GM23338 (cell line): ENCODE measurements around the gene ATP6V0A4. TPM values are rescaled to one million over a fixed set of nuclear protein-coding genes. Genes with fewer than 3 reads are reported as not detected.

Experiments
- ATAC-seq: fragments of 200-7000 bp; cut with Tn5 transposase; 3 replicates; pipeline ENCODE4 v1.9.1; 2020
- DNase-seq: peaks from one replicate; pipeline ENCODE4 v3.0.0-alpha.2; 2015; ENCODE audit warnings: low spot score
- H2AFZ ChIP-seq: fragments of 200-600 bp; sonication (generic); 2 replicates; pipeline ENCODE4 v1.8.0; 2016; ENCODE audit warnings: antibody characterized with exemption, mild to moderate bottlenecking, moderate library complexity
- H3F3A ChIP-seq: fragments of 200-600 bp; sonication (generic); replicated peaks from 2 replicates; pipeline ENCODE4 v1.8.0; 2017; ENCODE audit warnings: antibody characterized with exemption, mixed run types, low read depth
- H3K27ac ChIP-seq: fragments of 200-600 bp; sonication (generic); 2 replicates; pipeline ENCODE4 v1.6.1; 2016; ENCODE audit warnings: low read depth
- H3K27me3 ChIP-seq: fragments of 200-600 bp; sonication (generic); 2 replicates; pipeline ENCODE4 v1.8.0; 2016; ENCODE audit warnings: mild to moderate bottlenecking, mixed run types, moderate library complexity; ENCODE audit not compliant: insufficient read depth
- H3K36me3 ChIP-seq: fragments of 200-600 bp; sonication (generic); 2 replicates; pipeline ENCODE4 v1.8.0; 2016; ENCODE audit warnings: mild to moderate bottlenecking; ENCODE audit not compliant: insufficient read depth
- H3K4me1 ChIP-seq: fragments of 200-600 bp; sonication (generic); 2 replicates; pipeline ENCODE4 v1.8.0; 2016; ENCODE audit warnings: mild to moderate bottlenecking, moderate library complexity; ENCODE audit not compliant: insufficient read depth
- H3K4me2 ChIP-seq: fragments of 200-600 bp; sonication (generic); 2 replicates; pipeline ENCODE4 v1.7.1; 2017; ENCODE audit warnings: mixed run types
- H3K4me3 ChIP-seq: fragments of 200-600 bp; sonication (generic); 2 replicates; pipeline ENCODE4 v1.6.1; 2016; ENCODE audit warnings: mixed run types
- H3K79me2 ChIP-seq: fragments of 200-600 bp; sonication (generic); replicated peaks from 2 replicates; pipeline ENCODE4 v1.8.0; 2017; ENCODE audit warnings: mild to moderate bottlenecking; ENCODE audit not compliant: insufficient read depth
- H3K9me2 ChIP-seq: fragments of 200-600 bp; sonication (generic); 2 replicates; pipeline ENCODE4 v1.8.0; 2017; ENCODE audit not compliant: insufficient read depth
- H4K20me1 ChIP-seq: fragments of 200-600 bp; sonication (generic); replicated peaks from 2 replicates; pipeline ENCODE4 v1.8.0; 2017; ENCODE audit warnings: mild to moderate bottlenecking; ENCODE audit not compliant: insufficient read depth
- H3K27ac Mint-ChIP-seq: 2 replicates; pipeline ENCODE4 v1.8.0; 2020; ENCODE audit warnings: inconsistent platforms, mild to moderate bottlenecking, moderate library complexity, mixed read lengths
- H3K27me3 Mint-ChIP-seq: 3 replicates; pipeline ENCODE4 v1.8.0; 2022; ENCODE audit warnings: low read depth, mild to moderate bottlenecking, moderate library complexity, mixed read lengths, inconsistent platforms; ENCODE audit not compliant: insufficient read depth, poor library complexity
- H3K36me3 Mint-ChIP-seq: 3 replicates; pipeline ENCODE4 v1.8.0; 2021; ENCODE audit warnings: low read depth, mild to moderate bottlenecking, inconsistent platforms, moderate library complexity, mixed read lengths
- H3K4me1 Mint-ChIP-seq: 3 replicates; pipeline ENCODE4 v1.8.0; 2020; ENCODE audit warnings: mild to moderate bottlenecking, inconsistent platforms, mixed read lengths
- H3K4me3 Mint-ChIP-seq: 3 replicates; pipeline ENCODE4 v1.8.0; 2021; ENCODE audit warnings: moderate library complexity, mild to moderate bottlenecking, inconsistent platforms, mixed read lengths
- H3K9me3 Mint-ChIP-seq: 3 replicates; pipeline ENCODE4 v1.8.0; 2020; ENCODE audit warnings: moderate library complexity, mild to moderate bottlenecking, inconsistent platforms, mixed read lengths
- CREB1 ChIP-seq: fragments of 250-450 bp; sonication (Bioruptor Pico); IDR thresholded peaks from 2 replicates; pipeline ENCODE4 v1.5.0; 2020; ENCODE audit warnings: low read depth, mild to moderate bottlenecking, moderate library complexity
- EZH2 ChIP-seq: fragments of 200-600 bp; sonication (generic); IDR thresholded peaks from one replicate; pipeline ENCODE4 v1.8.0; 2017; ENCODE audit warnings: antibody characterized with exemption, mild to moderate bottlenecking, low read depth; ENCODE audit not compliant: unreplicated experiment
- EZH2phosphoT487 ChIP-seq: fragments of 200-600 bp; sonication (generic); IDR thresholded peaks from one replicate; pipeline ENCODE4 v1.8.1; 2018; ENCODE audit warnings: antibody characterized with exemption; ENCODE audit not compliant: unreplicated experiment
- JUNB ChIP-seq: IDR thresholded peaks from one replicate; pipeline ENCODE4 v1.6.1; 2016; ENCODE audit warnings: antibody characterized with exemption; ENCODE audit not compliant: unreplicated experiment
- NANOG ChIP-seq: IDR thresholded peaks from 2 replicates; pipeline ENCODE4 v1.6.1; 2016; ENCODE audit warnings: antibody characterized with exemption, borderline replicate concordance
- POLR2AphosphoS5 ChIP-seq: IDR thresholded peaks from 2 replicates; pipeline ENCODE4 v1.6.1; 2016; ENCODE audit warnings: antibody characterized with exemption, low read depth
- ZNF114 ChIP-seq: fragments of 250-450 bp; sonication (Bioruptor Pico); IDR thresholded peaks from 2 replicates; pipeline ENCODE4 v1.5.0; 2020; ENCODE audit warnings: mild to moderate bottlenecking, moderate library complexity
- ZNF331 ChIP-seq: fragments of 250-450 bp; sonication (Bioruptor Pico); IDR thresholded peaks from 2 replicates; pipeline ENCODE4 v1.5.0; 2020; ENCODE audit warnings: low read depth, mild to moderate bottlenecking, moderate library complexity
- ZNF462 ChIP-seq: fragments of 250-450 bp; sonication (Bioruptor Pico); IDR thresholded peaks from 2 replicates; pipeline ENCODE4 v1.5.0; 2020; ENCODE audit warnings: mild to moderate bottlenecking, moderate library complexity
- polyA plus RNA-seq: library from polyadenylated mRNA; unstranded; fragments of >200 nt; fragmentation: Nextera tagmentation; extraction: Ambion mirVana; gene quantifications from 2 replicates; pipeline ENCODE4 v1.2.1, GENCODE V29; 2016
- total RNA-seq: library from RNA; depleted of rRNA; stranded (reverse); fragments of >200 nt; shearing (Covaris generic); gene quantifications from 2 replicates; pipeline ENCODE4 v1.2.3, GENCODE V29; 2014
- TF ChIP-seq, protein P1 (sequence below): IDR thresholded peaks from one replicate; pipeline ENCODE4 v1.6.1; 2018; ENCODE audit warnings: antibody characterized with exemption; ENCODE audit not compliant: unreplicated experiment
- TF ChIP-seq, protein P2 (sequence below), 2 experiments: fragments of 200-600 bp in 1 of 2; sonication (generic) in 1 of 2; conservative IDR thresholded peaks; 2 replicates each; pipeline versions ENCODE4 v1.5.1 to v1.6.1; 2016 to 2017; ENCODE audit warnings: antibody characterized with exemption in 2 of 2, low read depth in 2 of 2, mild to moderate bottlenecking in 2 of 2, moderate library complexity in 1 of 2
- TF ChIP-seq, protein P3 (sequence below): IDR thresholded peaks from 2 replicates; pipeline ENCODE4 v1.6.1; 2016; ENCODE audit warnings: antibody characterized with exemption

The ATP6V0A4 gene
- total and polyA plus RNA-seq, 2 experiments from 2014 or later: 0.10 to 1.3 TPM

DNA sequence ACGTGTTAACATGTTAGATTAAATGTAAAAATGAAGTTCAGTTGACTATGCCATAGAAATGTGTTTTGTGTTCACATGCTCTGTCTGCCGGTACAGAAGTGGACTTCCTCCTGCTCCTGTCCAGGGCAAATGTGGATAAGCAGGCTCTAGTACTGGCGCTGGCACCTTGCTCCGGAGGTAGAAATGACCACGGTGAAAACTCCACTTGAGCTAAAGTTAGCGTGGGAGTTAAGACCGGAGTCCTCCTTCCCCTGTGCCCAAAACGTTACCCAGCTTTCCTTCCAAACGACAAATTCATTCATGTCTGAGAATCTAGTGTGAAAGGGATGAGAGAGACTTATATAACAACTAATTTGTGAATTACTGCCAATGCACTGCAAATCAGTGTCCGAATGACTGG lies 35.0 kb upstream of the ATP6V0A4 start (continued):
- TF ChIP-seq ZNF462 (CRISPR knock-in tag): no peak
- TF ChIP-seq, protein P1, sequence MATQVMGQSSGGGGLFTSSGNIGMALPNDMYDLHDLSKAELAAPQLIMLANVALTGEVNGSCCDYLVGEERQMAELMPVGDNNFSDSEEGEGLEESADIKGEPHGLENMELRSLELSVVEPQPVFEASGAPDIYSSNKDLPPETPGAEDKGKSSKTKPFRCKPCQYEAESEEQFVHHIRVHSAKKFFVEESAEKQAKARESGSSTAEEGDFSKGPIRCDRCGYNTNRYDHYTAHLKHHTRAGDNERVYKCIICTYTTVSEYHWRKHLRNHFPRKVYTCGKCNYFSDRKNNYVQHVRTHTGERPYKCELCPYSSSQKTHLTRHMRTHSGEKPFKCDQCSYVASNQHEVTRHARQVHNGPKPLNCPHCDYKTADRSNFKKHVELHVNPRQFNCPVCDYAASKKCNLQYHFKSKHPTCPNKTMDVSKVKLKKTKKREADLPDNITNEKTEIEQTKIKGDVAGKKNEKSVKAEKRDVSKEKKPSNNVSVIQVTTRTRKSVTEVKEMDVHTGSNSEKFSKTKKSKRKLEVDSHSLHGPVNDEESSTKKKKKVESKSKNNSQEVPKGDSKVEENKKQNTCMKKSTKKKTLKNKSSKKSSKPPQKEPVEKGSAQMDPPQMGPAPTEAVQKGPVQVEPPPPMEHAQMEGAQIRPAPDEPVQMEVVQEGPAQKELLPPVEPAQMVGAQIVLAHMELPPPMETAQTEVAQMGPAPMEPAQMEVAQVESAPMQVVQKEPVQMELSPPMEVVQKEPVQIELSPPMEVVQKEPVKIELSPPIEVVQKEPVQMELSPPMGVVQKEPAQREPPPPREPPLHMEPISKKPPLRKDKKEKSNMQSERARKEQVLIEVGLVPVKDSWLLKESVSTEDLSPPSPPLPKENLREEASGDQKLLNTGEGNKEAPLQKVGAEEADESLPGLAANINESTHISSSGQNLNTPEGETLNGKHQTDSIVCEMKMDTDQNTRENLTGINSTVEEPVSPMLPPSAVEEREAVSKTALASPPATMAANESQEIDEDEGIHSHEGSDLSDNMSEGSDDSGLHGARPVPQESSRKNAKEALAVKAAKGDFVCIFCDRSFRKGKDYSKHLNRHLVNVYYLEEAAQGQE: no peak
- TF ChIP-seq NANOG: no peak
- no peak for TF ChIP-seq POLR2AphosphoS5

GRCh38 chr7:138829335-138829734 lies 31.3 kb upstream of the ATP6V0A4 start:
- H4K20me1 ChIP-seq: no peaks in the 10 kb centered on the region; the same call in 1 of the 2 replicates
- H3K4me3 Mint-ChIP-seq: no peak overlapping the region
- H3K4me1 ChIP-seq: no peaks in the 10 kb centered on the region
- peaks cover 10% of the 10 kb centered on the region; the same call in 1 of the 3 replicates for H3K4me1 Mint-ChIP-seq
- H3K4me3 ChIP-seq: no peak overlapping the region
- H2AFZ ChIP-seq: no peak overlapping the region
- ATAC-seq (no peak), DNase-seq (no peak)
- H3F3A ChIP-seq: no peaks in the 10 kb centered on the region
- H3K9me2 ChIP-seq: no peaks in the 10 kb centered on the region
- H3K36me3 Mint-ChIP-seq: peaks cover 1% of the 10 kb centered on the region; the same call in 1 of the 3 replicates
- no peaks in the 10 kb centered on the region for H3K9me3 Mint-ChIP-seq
- H3K27ac Mint-ChIP-seq: no peak overlapping the region
- H3K79me2 ChIP-seq: no peaks in the 10 kb centered on the region
- no peaks in the 10 kb centered on the region for H3K36me3 ChIP-seq
- no peak overlapping the region for H3K27ac ChIP-seq
- H3K4me2 ChIP-seq: no peak overlapping the region
- H3K27me3 Mint-ChIP-seq: no peaks in the 10 kb centered on the region
- H3K27me3 ChIP-seq: no peaks in the 10 kb centered on the region
- TF ChIP-seq EZH2phosphoT487 (no peak), ZNF114 (CRISPR knock-in tag) (no peak), EZH2 (no peak), NANOG (no peak), JUNB (no peak), ZNF331 (CRISPR knock-in tag) (no peak), CREB1 (no peak)
- TF ChIP-seq, protein P2, sequence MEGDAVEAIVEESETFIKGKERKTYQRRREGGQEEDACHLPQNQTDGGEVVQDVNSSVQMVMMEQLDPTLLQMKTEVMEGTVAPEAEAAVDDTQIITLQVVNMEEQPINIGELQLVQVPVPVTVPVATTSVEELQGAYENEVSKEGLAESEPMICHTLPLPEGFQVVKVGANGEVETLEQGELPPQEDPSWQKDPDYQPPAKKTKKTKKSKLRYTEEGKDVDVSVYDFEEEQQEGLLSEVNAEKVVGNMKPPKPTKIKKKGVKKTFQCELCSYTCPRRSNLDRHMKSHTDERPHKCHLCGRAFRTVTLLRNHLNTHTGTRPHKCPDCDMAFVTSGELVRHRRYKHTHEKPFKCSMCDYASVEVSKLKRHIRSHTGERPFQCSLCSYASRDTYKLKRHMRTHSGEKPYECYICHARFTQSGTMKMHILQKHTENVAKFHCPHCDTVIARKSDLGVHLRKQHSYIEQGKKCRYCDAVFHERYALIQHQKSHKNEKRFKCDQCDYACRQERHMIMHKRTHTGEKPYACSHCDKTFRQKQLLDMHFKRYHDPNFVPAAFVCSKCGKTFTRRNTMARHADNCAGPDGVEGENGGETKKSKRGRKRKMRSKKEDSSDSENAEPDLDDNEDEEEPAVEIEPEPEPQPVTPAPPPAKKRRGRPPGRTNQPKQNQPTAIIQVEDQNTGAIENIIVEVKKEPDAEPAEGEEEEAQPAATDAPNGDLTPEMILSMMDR (conservative IDR thresholded peaks at IDR 0.05; ENCODE audit: low read depth in 2 of 2): no peak
- TF ChIP-seq, protein P3, sequence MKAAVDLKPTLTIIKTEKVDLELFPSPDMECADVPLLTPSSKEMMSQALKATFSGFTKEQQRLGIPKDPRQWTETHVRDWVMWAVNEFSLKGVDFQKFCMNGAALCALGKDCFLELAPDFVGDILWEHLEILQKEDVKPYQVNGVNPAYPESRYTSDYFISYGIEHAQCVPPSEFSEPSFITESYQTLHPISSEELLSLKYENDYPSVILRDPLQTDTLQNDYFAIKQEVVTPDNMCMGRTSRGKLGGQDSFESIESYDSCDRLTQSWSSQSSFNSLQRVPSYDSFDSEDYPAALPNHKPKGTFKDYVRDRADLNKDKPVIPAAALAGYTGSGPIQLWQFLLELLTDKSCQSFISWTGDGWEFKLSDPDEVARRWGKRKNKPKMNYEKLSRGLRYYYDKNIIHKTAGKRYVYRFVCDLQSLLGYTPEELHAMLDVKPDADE: no peak
